K562 (cell line): ENCODE data around the gene MED12. TPM values are rescaled to one million over a fixed set of nuclear protein-coding genes. Genes with fewer than 3 reads are reported as not detected.

Source experiments
- ATAC-seq: fragments of 200-7000 bp; cut with Tn5 transposase; 3 replicates; pipeline ENCODE4 v1.9.1; 2020; ENCODE audit warnings: moderate library complexity
- BruUV-seq: library from RNA; stranded (reverse); fragments of 400-500 nt; replicated peaks from 2 replicates; lab custom pipeline; 2021; lab: Mats Ljungman, UMichigan
- CTCF ChIA-PET: fragments of 300-600 bp; formaldehyde crosslinking; extraction: SDS; loops from one replicate; lab custom pipeline; 2021; ENCODE audit warnings: low intra/inter-chr PET ratio; lab: Yijun Ruan, JAX
- POLR2A ChIA-PET: fragments of 300-600, 350-650 bp; sonication (Branson Sonifier 250); formaldehyde crosslinking; extraction: SDS; loops from one replicate; lab custom pipeline; 2021; ENCODE audit warnings: antibody characterized with exemption, inconsistent platforms; lab: Yijun Ruan, JAX
- DNase-seq, 4 experiments: peaks; one replicate each; pipeline versions ENCODE4 v3.0.0 to v3.0.0-alpha.2; 2011 to 2018; ENCODE audit warnings: low spot score in 3 of 4, mixed read lengths in 3 of 4; ENCODE audit errors: extremely low read depth in 1 of 4
- FAIRE-seq: peaks from 2 replicates; lab custom pipeline; 2011; peaks lifted over from hg19 to GRCh38; lab: Jason Lieb, UNC
- H2AFZ ChIP-seq: 2 replicates; pipeline ENCODE4 v1.6.0; 2011; ENCODE audit warnings: low read depth, low read length, control low read depth, inconsistent platforms
- H3K27ac ChIP-seq: fragments of 200-600 bp; 3 replicates; pipeline ENCODE4 v1.8.0; 2011; ENCODE audit warnings: low read depth, mild to moderate bottlenecking, control low read depth, inconsistent platforms, low read length, moderate library complexity, mixed read lengths; ENCODE audit errors: extremely low read depth
- H3K27me3 ChIP-seq, 2 experiments: fragments of 300-600 bp in 1 of 2; 2 replicates in 1 of 2; 3 replicates in 1 of 2; pipeline versions ENCODE4 v1.6.0 to v1.8.0; 2011; ENCODE audit warnings: inconsistent platforms in 2 of 2, low read length in 2 of 2, mild to moderate bottlenecking in 1 of 2, mixed read lengths in 1 of 2, moderate library complexity in 1 of 2; ENCODE audit not compliant: control insufficient read depth in 2 of 2, insufficient read depth in 2 of 2
- H3K36me3 ChIP-seq: fragments of 300-600 bp; 3 replicates; pipeline ENCODE4 v1.8.0; 2011; ENCODE audit warnings: mild to moderate bottlenecking, low read length, inconsistent platforms; ENCODE audit not compliant: control insufficient read depth, insufficient read depth
- H3K4me1 ChIP-seq, 2 experiments: fragments of 200-600 bp in 1 of 2; replicated peaks in 1 of 2; 2 replicates in 1 of 2; 3 replicates in 1 of 2; pipeline versions ENCODE4 v1.5.1 to v1.8.0; 2011; ENCODE audit warnings: inconsistent platforms in 2 of 2, low read length in 2 of 2, mild to moderate bottlenecking in 1 of 2, mixed read lengths in 1 of 2, moderate library complexity in 1 of 2; ENCODE audit not compliant: control insufficient read depth in 2 of 2, insufficient read depth in 2 of 2
- H3K4me2 ChIP-seq: 2 replicates; pipeline ENCODE4 v1.6.1; 2011; ENCODE audit warnings: low read length, control low read depth, inconsistent platforms, mixed read lengths; ENCODE audit not compliant: insufficient read depth
- H3K4me3 ChIP-seq: fragments of 200-600 bp; sonication (generic), shearing (Covaris generic); 2 replicates; pipeline ENCODE4 v1.5.1; 2016; ENCODE audit warnings: control low read depth, inconsistent platforms
- H3K79me2 ChIP-seq: fragments of 200-600 bp; 3 replicates; pipeline ENCODE4 v1.8.0; 2011; ENCODE audit warnings: low read length, inconsistent platforms; ENCODE audit not compliant: control insufficient read depth, insufficient read depth
- H3K9ac ChIP-seq, 2 experiments: 2 replicates each; pipeline versions ENCODE4 v1.6.0 to v1.6.1; 2011; ENCODE audit warnings: low read depth in 2 of 2, low read length in 2 of 2, control low read depth in 1 of 2, inconsistent platforms in 1 of 2, mild to moderate bottlenecking in 1 of 2, mixed read lengths in 1 of 2; ENCODE audit not compliant: insufficient read depth in 1 of 2
- H3K9me1 ChIP-seq: one replicate; pipeline ENCODE4 v1.6.0; 2011; ENCODE audit warnings: inconsistent platforms, mild to moderate bottlenecking, low read length, moderate library complexity; ENCODE audit not compliant: control insufficient read depth, insufficient read depth
- H3K9me3 ChIP-seq: replicated peaks from 2 replicates; pipeline ENCODE4 v1.5.1; 2011; ENCODE audit warnings: low read depth, low read length, inconsistent platforms; ENCODE audit not compliant: control insufficient read depth, insufficient read depth
- H4K20me1 ChIP-seq: replicated peaks from 2 replicates; pipeline ENCODE4 v1.6.1; 2011; ENCODE audit warnings: low read length, inconsistent platforms, mixed read lengths; ENCODE audit not compliant: control insufficient read depth, insufficient read depth
- BCOR ChIP-seq: fragments of 450-650 bp; IDR thresholded peaks from 2 replicates; pipeline ENCODE4 v1.6.1; 2016
- HMBOX1 ChIP-seq: sonication (generic); IDR thresholded peaks from 2 replicates; pipeline ENCODE4 v1.6.1; 2016
- KDM1A ChIP-seq, 2 experiments: fragments of 450-650 bp; IDR thresholded peaks; 2 replicates each; pipeline ENCODE4 v1.6.1; 2016; ENCODE audit warnings: mild to moderate bottlenecking in 2 of 2
- RAD51 ChIP-seq: fragments of 450-650 bp; IDR thresholded peaks from 2 replicates; pipeline ENCODE4 v1.7.1; 2016; ENCODE audit warnings: low read depth, mild to moderate bottlenecking, borderline replicate concordance
- RBM25 ChIP-seq: fragments of 200-400 bp; formaldehyde crosslinking; IDR thresholded peaks from 2 replicates; pipeline ENCODE4 v1.6.1; 2018; ENCODE audit warnings: low read length, low read depth, moderate library complexity; ENCODE audit not compliant: severe bottlenecking
- TBL1XR1 ChIP-seq, 2 experiments: IDR thresholded peaks; 2 replicates each; pipeline ENCODE4 v1.6.1; 2012; ENCODE audit warnings: improper control_type of control experiment in 2 of 2, low read length in 2 of 2, mild to moderate bottlenecking in 1 of 2
- TEAD2 ChIP-seq: fragments of 450-650 bp; IDR thresholded peaks from 2 replicates; pipeline ENCODE4 v1.6.1; 2016; ENCODE audit warnings: missing genetic modification characterization, control low read depth, missing compliant biosample characterization
- ZNF12 ChIP-seq: sonication (generic); formaldehyde crosslinking; IDR thresholded peaks from 2 replicates; pipeline ENCODE4 v1.4.0; 2020; ENCODE audit warnings: mild to moderate bottlenecking, missing genetic modification reagents
- ZNF639 ChIP-seq, 2 experiments: fragments of 200-800 bp in 1 of 2; sonication (Bioruptor generic) in 1 of 2; sonication (generic) in 1 of 2; formaldehyde crosslinking in 1 of 2; IDR thresholded peaks in 1 of 2; conservative IDR thresholded peaks in 1 of 2; 2 replicates each; pipeline versions ENCODE4 v1.5.0 to v1.6.1; 2016 to 2020; ENCODE audit warnings: missing compliant biosample characterization in 1 of 2, missing genetic modification characterization in 1 of 2, missing genetic modification reagents in 1 of 2
- ZNF655 ChIP-seq: fragments of 250-450 bp; sonication (Bioruptor Pico); IDR thresholded peaks from 2 replicates; pipeline ENCODE4 v1.5.0; 2021
- WGBS: fragments of 100-300 bp; shearing (Covaris generic); methylation state at CpG from one replicate; pipeline ENCODE4 v1.1.6; 2016; ENCODE audit warnings: low coverage, mixed read lengths; ENCODE audit not compliant: insufficient coverage; ENCODE audit errors: missing lambda C conversion rate; 5-methylcytosine and 5-hydroxymethylcytosine counted together
- in situ Hi-C: fragments of 300-500 bp; cut with MboI; formaldehyde crosslinking; loops from 4 replicates; pipeline ENCODE4 v1.15.0; 2018; ENCODE audit warnings: inconsistent platforms, mixed read lengths
- intact Hi-C: fragments of 100-400 bp; cut with micrococcal nuclease; formaldehyde crosslinking; loops from 2 replicates; pipeline ENCODE4 v1.14.2; 2022
- polyA plus RNA-seq, 8 experiments: library from polyadenylated mRNA; depleted of rRNA in 4 of 8; stranded (reverse) in 5 of 8; unstranded in 3 of 8; fragments of >200 nt; fragmentation: Nextera tagmentation in 2 of 8; fragmentation: Illumina TruSeq in 1 of 8; extraction: Ambion mirVana in 2 of 8; extraction: Trizol in 1 of 8; gene quantifications; 2 replicates each; pipeline versions ENCODE4 v1.2.1 to v1.2.3, GENCODE V29; 2011 to 2014; ENCODE audit warnings: inconsistent platforms in 1 of 8, missing spikeins in 1 of 8
- total RNA-seq, 7 experiments: library from RNA; depleted of rRNA in 6 of 7; stranded (reverse); fragments of >200 nt in 6 of 7; fragmentation: Illumina TruSeq in 2 of 7; extraction: Trizol in 2 of 7; gene quantifications; 2 replicates each; pipeline versions ENCODE4 v1.2.1 to v1.2.3, GENCODE V29; 2011 to 2021; ENCODE audit warnings: low replicate concordance in 1 of 7

Gene MED12
- total and polyA plus RNA-seq, 9 of the 15 experiments (the other 6 are each of a cell fraction or from before 2014, with no cell fraction given): 1.6 to 49.7 (median 8.6) TPM

GRCh38 chrX:71173440-71173839 is 55.0 kb downstream of the MED12 start (continued):
- TF ChIP-seq ZNF639 (CRISPR knock-in tag; conservative IDR thresholded peaks at IDR 0.05 in 1 of 2, IDR thresholded peaks at IDR 0.05 in 1 of 2): no peak
- no peak for TF ChIP-seq ZNF12 (CRISPR knock-in tag)
- no peak for TF ChIP-seq TEAD2 (tag)
- TF ChIP-seq TBL1XR1 (IDR thresholded peaks at IDR 0.05; ENCODE audit: low read length in 2 of 2): peak in 1 of 2 experiments; percentile 42; a peak in 1 of 4 replicates
- no peak for TF ChIP-seq RAD51
- TF ChIP-seq HMBOX1: peak; percentile 22; the same call in 1 of the 2 replicates

GRCh38 chrX:71174795-71175194 is 56.4 kb downstream of the MED12 start:
- H3K9ac ChIP-seq: no peak overlapping the region
- no peak overlapping the region for H3K4me2 ChIP-seq
- in situ Hi-C loops: loop anchor here (5.0 to 10.0 kb wide), 3 partner anchors 77 to 410 kb away; partner anchors contain the start of gene FOXO4
- intact Hi-C loops: loop anchor here (5.0 kb wide), 2 partner anchors 402 to 722 kb away; no protein-coding TSS in a partner anchor
- H3K9me1 ChIP-seq: no peaks in the 10 kb centered on the region
- H3K4me1 ChIP-seq: peaks cover 17 to 25% of the 10 kb centered on the region in 2 experiments; a peak in 4 of 5 replicates
- no peak overlapping the region for H3K27ac ChIP-seq
- DNase-seq (no peak), ATAC-seq (no peak), FAIRE-seq (no peak)
- no peak overlapping the region for H3K4me3 ChIP-seq
- no peaks in the 10 kb centered on the region for H4K20me1 ChIP-seq
- POLR2A ChIA-PET: no interaction called here
- 73% methylated on average over 1 of the region's 1 CpG for WGBS
- no peaks in the 10 kb centered on the region for H3K79me2 ChIP-seq
- no TSS peak for BruUV-seq
- CTCF ChIA-PET: no interaction called here
- H3K9me3 ChIP-seq: no peaks in the 10 kb centered on the region
- H2AFZ ChIP-seq: no peak overlapping the region
- no peaks in the 10 kb centered on the region; the same call in 2 of the 3 replicates for H3K36me3 ChIP-seq
- TF ChIP-seq KDM1A (IDR thresholded peaks at IDR 0.05): 0 out of 4 replicates have a peak, but pooled peaks of 1 of the 2 experiments have one; percentile 36
- peak; percentile 75 for TF ChIP-seq BCOR
- peak; percentile 79 for TF ChIP-seq RBM25
- no peak for TF ChIP-seq ZNF655 (CRISPR knock-in tag)
- no peaks in the 10 kb centered on the region for H3K27me3 ChIP-seq
